CD4-positive, alpha-beta T cell treated with Interleukin-6 at 100 ng/mL for 8 hours (primary cell): Measurements from ENCODE around the gene DNMT1.
"Not testable (repeated sequence)": the region's sequence is repeated elsewhere in the genome, so short reads cannot be mapped to it uniquely, and the experiment has no call there.

Experiments used
- DNase-seq: peaks from one replicate; pipeline ENCODE4 v3.0.0-alpha.2; 2020; ENCODE audit warnings: mixed read lengths, low spot score

The DNMT1 gene

GRCh38 chr19:10182076-10182475 is 12.7 kb downstream of the DNMT1 start:
- no peak for DNase-seq

DNA sequence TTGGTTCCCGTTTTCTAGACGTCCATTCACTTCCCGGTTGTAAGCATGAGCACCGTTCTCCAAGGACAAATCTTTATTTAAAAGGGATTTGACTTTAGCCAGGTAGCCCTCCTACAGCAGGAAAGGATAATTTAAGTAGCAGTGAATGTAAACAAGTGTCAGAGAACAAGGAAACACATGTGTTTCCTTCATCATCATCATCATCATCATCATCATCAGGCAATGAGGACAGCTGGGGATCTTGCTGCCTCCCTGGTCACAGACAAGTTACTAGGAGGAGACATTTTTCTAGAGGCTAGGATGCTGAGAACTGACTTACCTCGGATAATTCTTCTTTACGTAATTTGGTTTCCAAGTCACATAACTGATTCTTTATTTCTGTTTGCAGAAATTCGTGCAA is 14.3 kb downstream of the DNMT1 start:
- no peak for DNase-seq

DNA sequence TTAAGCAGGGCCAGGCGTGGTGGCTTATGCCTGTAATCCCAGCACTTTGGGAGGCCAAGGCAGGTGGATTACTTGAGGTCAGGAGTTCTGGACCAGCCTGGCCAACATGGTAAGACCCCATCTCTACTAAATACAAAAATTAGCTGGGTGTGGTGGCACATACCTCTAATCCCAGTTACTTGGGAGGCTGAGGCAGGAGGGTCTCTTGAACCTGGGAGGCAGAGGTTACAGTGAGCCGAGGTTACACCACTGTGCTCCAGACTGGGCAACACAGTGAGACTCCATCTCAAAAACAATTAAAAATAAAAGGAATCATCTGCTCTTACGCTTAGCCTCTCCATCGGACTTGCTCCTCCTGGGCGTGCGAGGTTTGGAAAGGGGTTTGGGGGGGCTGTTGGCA is 14.7 kb downstream of the DNMT1 start:
- not testable (repeated sequence) for DNase-seq

- no peak for DNase-seq
These were observed 21.2 kb downstream of the DNMT1 start for GRCh38 chr19:10173527-10173926.

DNA sequence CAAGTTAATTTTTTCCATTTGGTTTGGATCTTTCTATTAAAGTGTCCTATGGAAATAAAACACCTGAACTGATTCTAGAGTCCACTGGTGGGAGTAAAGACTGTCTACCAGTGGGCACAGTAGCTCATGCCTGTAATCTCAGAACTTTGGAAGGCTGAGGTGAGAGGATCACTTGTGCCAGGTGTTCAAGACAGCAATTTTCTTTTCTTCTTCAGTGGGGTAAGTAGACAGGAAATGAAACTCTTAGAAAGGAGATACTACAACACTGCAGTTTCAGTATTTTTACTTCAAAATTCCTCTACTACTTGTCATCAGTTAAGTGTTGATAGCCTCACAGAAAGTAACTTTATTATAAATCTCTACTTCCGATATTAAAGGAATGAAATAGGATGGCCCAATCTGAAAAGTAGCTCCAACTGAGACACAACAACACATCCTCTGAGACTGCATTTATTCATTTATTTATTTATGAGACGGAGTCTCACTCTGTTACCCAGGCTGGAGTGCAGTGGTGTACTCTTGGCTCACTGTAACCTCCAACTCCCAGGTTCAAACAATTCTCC is 26.3 kb downstream of the DNMT1 start:
- DNase-seq: no peak

DNA sequence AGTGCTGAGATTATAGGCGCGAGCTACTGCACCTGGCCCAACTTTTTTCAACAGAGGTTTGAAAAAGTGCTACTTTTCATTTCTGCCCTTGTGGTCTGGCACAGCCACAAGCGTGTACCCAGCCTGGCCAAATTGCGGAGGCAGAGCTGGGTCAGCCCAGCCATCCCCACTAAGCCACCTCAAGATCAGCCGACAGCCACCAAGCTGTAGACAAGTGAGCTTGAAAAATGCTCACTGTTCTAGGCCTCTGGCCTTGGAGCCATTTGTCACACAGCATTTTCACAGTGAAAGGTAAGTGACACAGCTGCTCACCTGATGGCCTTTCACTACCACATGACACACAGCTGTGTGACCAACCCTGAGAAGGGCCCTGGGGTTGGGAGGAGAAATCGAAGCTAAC is 27.3 kb downstream of the DNMT1 start:
- no peak for DNase-seq

DNA sequence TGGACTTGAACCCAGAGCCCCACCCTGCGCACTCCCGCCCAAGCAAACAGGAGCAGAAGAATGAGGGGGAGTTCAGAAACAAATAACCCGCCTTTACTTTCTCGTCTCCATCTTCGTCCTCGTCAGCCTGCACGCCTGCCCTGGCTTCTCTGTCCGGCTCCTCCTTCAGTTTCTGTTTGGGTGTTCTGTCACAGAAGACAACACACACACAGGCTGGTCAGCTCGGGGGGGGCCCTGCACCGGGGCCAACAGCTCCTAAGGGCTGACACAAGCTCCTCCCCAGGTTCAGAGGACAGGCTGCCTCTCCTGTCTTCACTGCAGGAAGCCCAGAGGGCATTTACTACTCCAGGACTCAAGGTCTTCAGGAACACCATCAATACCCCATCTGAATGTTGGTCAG is 28.3 kb downstream of the DNMT1 start:
- not testable (repeated sequence) for DNase-seq

DNA sequence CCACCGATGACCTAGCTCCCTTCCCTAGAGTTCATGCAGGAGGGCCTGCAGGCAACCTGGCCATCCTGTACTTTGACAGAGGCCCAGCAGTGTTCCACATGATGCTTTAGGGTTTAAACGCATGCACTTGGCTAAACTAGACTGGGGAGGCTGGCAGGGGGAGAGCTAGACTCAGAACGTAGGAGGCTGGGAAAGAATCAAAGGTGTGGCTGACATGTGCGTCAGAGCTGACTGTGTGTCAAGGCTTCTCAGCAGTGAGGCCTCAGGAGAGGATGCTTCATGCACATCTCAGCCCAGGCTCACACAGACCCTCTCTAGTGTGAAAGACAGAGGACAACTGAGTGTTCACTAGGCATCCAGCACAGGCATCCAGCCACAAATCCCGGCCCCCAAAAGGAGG is 28.7 kb downstream of the DNMT1 start:
- DNase-seq: no peak

GRCh38 chr19:10163536-10163935 is 31.2 kb downstream of the DNMT1 start:
- DNase-seq: no peak

DNA sequence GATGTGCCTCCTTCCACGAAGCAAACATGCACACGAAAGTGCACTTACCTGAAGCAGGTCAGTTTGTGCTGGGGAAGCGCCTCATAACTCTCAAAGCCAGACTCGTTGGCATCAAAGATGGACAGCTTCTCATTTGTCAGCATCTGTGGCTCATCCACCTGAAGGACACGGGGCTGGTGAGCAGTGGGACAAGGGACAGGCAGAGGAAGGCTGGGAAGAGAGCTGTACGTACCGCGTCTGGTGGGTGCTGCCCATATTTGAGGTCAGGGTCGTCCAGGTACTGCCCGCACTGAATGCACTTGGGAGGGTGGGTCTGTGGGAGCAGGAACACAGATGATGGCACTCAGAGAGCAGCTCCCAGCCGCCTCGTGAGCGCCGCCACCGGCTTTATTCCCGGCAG is 35.1 kb downstream of the DNMT1 start:
- DNase-seq: no peak

DNA sequence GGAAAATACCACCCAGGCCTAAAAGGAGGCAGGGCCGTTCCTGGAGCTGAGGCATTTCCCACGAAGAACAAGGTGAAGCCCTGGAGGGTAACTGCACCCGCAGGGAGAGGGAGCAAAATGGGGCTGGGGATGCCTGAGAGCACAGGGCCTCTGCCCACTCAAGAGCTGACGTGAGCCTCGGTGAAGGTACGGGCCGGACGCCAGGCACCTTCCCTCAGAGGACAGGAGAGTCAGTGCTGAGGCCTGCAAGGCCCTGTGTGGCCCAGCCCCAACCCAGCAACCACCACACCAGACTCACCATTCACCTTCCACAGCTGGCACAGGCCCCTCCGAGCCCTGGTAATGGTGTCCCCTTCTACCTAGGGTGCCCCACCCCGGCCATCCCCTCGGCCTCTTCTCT is 36.3 kb downstream of the DNMT1 start:
- no peak for DNase-seq

DNA sequence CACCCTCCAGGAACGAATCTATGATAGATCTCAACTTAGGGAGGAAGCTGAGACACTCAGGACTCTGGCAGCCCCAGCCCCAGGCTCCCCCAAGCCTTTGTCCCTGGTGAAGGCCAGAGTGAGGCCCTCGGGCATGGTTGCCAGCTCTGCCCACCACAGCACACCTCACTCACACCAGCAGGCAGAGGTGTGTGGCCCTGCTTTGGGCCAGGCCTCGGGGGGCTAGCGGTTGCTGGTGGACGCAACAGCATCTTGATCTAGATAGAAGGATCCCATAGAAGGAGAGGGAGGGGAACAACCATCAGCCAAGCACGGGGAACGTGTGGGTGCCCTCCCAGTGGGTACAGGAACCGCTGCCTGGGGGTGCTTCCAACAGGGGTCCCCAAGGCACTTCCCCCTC is 36.7 kb downstream of the DNMT1 start:
- DNase-seq: no peak

- no peak for DNase-seq
These were observed 38.9 kb downstream of the DNMT1 start for GRCh38 chr19:10155839-10156238.

GRCh38 chr19:10152100-10152499 is 42.7 kb downstream of the DNMT1 start:
- DNase-seq: no peak

GRCh38 chr19:10151521-10151920 is 43.2 kb downstream of the DNMT1 start:
- no peak for DNase-seq

GRCh38 chr19:10149427-10149826 is 45.3 kb downstream of the DNMT1 start:
- DNase-seq: no peak

DNA sequence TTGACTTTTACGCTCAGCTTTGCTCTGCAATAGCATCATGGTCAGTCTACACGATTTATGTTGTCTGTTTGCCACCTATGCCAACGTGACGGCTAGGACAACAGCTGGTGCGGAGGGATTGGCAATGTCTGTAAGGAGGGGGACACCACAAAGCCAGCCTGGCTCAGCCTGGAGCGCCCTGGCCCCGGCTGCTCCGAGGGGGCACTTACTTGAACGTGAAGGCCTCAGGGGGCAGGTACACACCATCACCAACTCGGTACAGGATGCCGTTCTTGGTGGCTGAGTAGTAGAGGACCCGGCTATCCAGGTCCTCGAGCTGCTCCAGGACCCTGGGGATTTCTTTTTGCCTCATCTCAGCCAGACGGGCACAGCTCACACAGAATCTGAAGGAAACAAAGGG is 48.6 kb downstream of the DNMT1 start:
- no peak for DNase-seq

- DNase-seq: no peak
These were observed 49.7 kb downstream of the DNMT1 start for GRCh38 chr19:10145031-10145430.

- DNase-seq: no peak
These were observed 50.4 kb downstream of the DNMT1 start for GRCh38 chr19:10144361-10144760.

DNA sequence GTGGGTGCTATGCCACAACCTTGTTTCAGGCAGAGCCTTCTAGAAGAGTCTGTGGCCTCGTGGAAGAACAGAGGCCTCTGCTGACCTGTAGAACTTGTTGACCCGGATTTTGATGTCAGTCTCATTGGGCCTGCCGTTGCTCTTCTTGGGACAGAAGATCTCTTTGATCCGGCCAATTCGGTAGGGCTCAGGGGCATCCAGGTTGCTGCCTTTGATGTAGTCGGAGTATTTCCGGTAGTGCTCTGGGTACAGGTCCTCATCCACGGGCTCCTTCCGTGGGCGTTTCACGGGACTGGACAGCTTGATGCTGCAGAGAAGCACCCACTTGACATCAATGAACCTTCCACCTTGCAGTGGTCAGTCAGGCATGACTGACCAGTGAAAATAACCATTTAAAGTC is 51.1 kb downstream of the DNMT1 start:
- peak; percentile 14 for DNase-seq

GRCh38 chr19:10142701-10143375 is 51.9 kb downstream of the DNMT1 start:
- DNase-seq: peak; percentile 84

- no peak for DNase-seq
These were observed 52.8 kb downstream of the DNMT1 start for GRCh38 chr19:10141973-10142372.

- no peak for DNase-seq
These were observed 53.3 kb downstream of the DNMT1 start for GRCh38 chr19:10141479-10141878.

DNA sequence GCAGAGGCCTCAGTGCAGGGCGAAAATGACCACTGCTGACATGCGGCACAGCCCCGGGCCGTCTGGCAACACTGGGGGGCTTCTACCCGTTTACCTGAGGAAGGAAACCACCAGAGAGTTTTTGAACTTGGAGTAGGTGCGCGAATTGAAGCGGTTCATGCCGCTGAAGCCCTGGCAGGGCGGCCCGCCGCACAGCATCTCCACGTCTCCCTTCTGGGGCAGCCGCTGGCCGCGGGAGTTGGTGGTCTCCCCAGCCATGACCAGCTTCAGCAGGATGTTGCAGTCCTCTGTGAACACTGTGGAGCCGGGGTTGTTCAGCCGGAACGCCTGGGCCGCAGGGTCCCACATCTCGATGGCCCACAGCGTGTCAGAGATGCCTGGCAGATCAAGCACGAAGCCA is 54.8 kb downstream of the DNMT1 start:
- DNase-seq: no peak
